ENCODE data around the gene RIMS1. TPM values are rescaled to one million over a fixed set of nuclear protein-coding genes. Genes with fewer than 3 reads are reported as not detected.
"Not testable (repeated sequence)": the region's sequence is repeated elsewhere in the genome, so short reads cannot be mapped to it uniquely, and the experiment has no call there.

Gene RIMS1
- total RNA-seq, 1 donor from 2014 or later, result 24.7 TPM

DNA sequence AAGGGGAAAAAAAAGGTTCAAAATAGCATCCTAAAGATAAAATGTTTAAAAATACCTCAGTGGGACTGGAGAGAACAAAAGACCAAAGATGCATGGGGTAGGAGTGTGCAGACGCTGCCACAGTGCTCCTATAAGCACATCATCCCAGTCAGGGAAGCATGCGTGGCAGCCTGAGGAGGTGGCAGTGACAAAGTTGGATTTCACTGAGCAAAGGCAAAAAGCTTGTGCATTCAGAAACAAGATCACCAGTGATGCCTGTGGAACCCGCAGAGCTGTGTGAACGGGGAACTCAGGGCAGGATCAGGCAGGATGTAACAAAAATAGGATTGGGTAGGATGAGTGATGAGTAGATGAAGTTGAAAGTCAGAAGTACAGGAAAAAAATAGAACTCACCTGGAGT, 116.1 kb downstream of the RIMS1 start:
- TF ChIP-seq, protein P1, sequence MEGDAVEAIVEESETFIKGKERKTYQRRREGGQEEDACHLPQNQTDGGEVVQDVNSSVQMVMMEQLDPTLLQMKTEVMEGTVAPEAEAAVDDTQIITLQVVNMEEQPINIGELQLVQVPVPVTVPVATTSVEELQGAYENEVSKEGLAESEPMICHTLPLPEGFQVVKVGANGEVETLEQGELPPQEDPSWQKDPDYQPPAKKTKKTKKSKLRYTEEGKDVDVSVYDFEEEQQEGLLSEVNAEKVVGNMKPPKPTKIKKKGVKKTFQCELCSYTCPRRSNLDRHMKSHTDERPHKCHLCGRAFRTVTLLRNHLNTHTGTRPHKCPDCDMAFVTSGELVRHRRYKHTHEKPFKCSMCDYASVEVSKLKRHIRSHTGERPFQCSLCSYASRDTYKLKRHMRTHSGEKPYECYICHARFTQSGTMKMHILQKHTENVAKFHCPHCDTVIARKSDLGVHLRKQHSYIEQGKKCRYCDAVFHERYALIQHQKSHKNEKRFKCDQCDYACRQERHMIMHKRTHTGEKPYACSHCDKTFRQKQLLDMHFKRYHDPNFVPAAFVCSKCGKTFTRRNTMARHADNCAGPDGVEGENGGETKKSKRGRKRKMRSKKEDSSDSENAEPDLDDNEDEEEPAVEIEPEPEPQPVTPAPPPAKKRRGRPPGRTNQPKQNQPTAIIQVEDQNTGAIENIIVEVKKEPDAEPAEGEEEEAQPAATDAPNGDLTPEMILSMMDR (IDR thresholded peaks at IDR 0.05), result no peak
- Mint-ChIP-seq H3K27ac (ENCODE audit: unreplicated experiment) (no peak overlapping the region), H3K9me3 (ENCODE audit: unreplicated experiment) (no peaks in the 10 kb centered on the region), H3K36me3 (ENCODE audit: unreplicated experiment) (no peaks in the 10 kb centered on the region), H3K27me3 (ENCODE audit: unreplicated experiment) (peaks cover 31% of the 10 kb centered on the region), H3K4me1 (ENCODE audit: unreplicated experiment) (no peaks in the 10 kb centered on the region), H3K4me3 (ENCODE audit: unreplicated experiment) (no peak overlapping the region)
- DNase-seq (ENCODE audit: extremely low spot score, unreplicated experiment), result no peak

DNA sequence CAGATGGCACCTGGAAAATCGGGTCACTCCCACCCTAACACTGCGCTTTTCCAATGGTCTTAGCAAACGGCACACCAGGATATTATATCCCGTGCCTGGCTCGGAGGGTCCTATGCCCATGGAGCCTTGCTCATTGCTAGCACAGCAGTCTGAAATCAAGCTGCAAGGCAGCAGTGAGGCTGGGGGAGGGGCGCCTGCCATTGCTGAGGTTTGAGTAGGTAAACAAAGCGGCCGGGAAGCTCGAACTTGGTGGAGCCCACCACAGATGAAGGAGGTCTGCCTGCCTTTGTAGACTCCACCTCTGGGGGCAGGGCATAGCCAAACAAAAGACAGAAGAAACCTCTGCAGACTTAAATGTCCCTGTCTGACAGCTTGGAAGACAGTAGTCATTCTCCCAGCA, 120.2 kb downstream of the RIMS1 start:
- DNase-seq (ENCODE audit: extremely low spot score, unreplicated experiment); H3K9me3 Mint-ChIP-seq (ENCODE audit: unreplicated experiment); H3K4me1 Mint-ChIP-seq (ENCODE audit: unreplicated experiment); H3K36me3 Mint-ChIP-seq (ENCODE audit: unreplicated experiment); H3K4me3 Mint-ChIP-seq (ENCODE audit: unreplicated experiment); H3K27ac Mint-ChIP-seq (ENCODE audit: unreplicated experiment): not testable (repeated sequence)
- H3K27me3 Mint-ChIP-seq (ENCODE audit: unreplicated experiment), result peaks cover 13% of the 10 kb centered on the region

DNA sequence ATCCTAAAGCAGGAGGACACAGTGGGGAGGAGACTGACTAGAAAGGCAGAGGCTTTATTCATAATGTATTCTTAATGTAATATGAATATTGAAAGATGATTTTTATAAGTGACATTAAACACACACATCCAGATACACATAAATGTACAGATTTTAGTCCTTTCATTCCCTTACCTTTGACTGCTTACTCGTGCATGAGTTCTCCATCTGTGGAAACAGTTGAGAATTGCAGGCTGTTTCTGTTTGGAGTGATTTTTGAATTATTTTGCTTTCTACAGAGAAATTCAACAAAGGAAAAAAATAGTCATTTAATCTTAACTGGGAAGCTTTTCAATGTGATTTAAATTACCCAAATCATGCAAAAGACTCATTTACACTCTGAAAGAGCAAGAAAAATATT, 136.5 kb downstream of the RIMS1 start:
- no peak for DNase-seq (ENCODE audit: extremely low spot score, unreplicated experiment)
- TF ChIP-seq, protein P1 (IDR thresholded peaks at IDR 0.05), result no peak
- H3K4me1 Mint-ChIP-seq (ENCODE audit: unreplicated experiment), result no peaks in the 10 kb centered on the region
- H3K27me3 Mint-ChIP-seq (ENCODE audit: unreplicated experiment), result peaks cover 35% of the 10 kb centered on the region
- no peak overlapping the region for H3K4me3 Mint-ChIP-seq (ENCODE audit: unreplicated experiment)
- no peaks in the 10 kb centered on the region for H3K9me3 Mint-ChIP-seq (ENCODE audit: unreplicated experiment)
- H3K36me3 Mint-ChIP-seq (ENCODE audit: unreplicated experiment), result no peaks in the 10 kb centered on the region
- H3K27ac Mint-ChIP-seq (ENCODE audit: unreplicated experiment), result no peak overlapping the region

DNA sequence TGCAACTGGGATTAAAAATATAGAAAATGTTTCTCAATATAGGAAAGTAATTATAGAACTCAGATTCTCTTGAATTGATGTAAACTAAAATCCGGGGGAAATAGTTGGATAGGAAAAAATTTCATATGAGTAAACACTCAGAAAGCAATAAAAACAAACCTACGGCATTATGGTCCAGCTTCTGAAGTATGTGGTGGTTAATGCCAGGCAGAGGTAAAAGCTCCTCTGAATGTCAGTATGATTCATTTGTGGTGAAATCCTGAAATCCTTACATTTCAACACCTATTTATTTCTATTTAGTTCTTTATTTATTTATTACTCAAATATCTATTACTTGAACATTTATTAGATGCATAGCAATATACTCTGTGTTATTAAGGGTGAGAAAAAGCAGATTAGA, 145.1 kb downstream of the RIMS1 start:
- DNase-seq (ENCODE audit: extremely low spot score, unreplicated experiment), result no peak
- no peak overlapping the region for H3K4me3 Mint-ChIP-seq (ENCODE audit: unreplicated experiment)
- H3K27ac Mint-ChIP-seq (ENCODE audit: unreplicated experiment), result no peak overlapping the region
- H3K9me3 Mint-ChIP-seq (ENCODE audit: unreplicated experiment), result no peaks in the 10 kb centered on the region
- H3K4me1 Mint-ChIP-seq (ENCODE audit: unreplicated experiment), result peaks cover 4% of the 10 kb centered on the region
- H3K36me3 Mint-ChIP-seq (ENCODE audit: unreplicated experiment), result no peaks in the 10 kb centered on the region
- peaks cover 12% of the 10 kb centered on the region for H3K27me3 Mint-ChIP-seq (ENCODE audit: unreplicated experiment)
- TF ChIP-seq, protein P1 (IDR thresholded peaks at IDR 0.05), result no peak

DNA sequence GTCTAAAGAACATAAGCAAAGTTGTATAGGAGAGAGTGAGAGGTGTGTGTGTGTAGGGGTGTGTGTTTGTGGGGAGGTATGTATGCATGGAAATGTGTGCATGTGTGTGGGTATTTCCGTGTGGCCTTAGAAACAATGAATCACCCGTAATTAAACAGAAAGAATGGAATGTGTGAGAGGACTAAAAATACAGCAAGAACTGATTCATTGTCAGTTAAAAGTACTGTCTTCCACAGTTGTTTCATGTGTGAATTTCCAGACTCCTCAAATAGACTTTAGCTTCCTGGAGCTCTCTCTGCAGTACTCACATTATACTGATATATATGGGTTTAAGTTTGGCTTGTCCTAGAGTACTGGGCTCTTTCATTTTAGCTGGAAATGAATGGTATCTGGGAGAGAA, 145.7 kb downstream of the RIMS1 start:
- Mint-ChIP-seq H3K9me3 (ENCODE audit: unreplicated experiment) (no peaks in the 10 kb centered on the region), H3K27ac (ENCODE audit: unreplicated experiment) (no peak overlapping the region), H3K36me3 (ENCODE audit: unreplicated experiment) (no peaks in the 10 kb centered on the region), H3K27me3 (ENCODE audit: unreplicated experiment) (peaks cover 17% of the 10 kb centered on the region), H3K4me3 (ENCODE audit: unreplicated experiment) (no peak overlapping the region), H3K4me1 (ENCODE audit: unreplicated experiment) (peaks cover 4% of the 10 kb centered on the region)
- DNase-seq (ENCODE audit: extremely low spot score, unreplicated experiment), result no peak
- TF ChIP-seq, protein P1 (IDR thresholded peaks at IDR 0.05), result no peak

DNA sequence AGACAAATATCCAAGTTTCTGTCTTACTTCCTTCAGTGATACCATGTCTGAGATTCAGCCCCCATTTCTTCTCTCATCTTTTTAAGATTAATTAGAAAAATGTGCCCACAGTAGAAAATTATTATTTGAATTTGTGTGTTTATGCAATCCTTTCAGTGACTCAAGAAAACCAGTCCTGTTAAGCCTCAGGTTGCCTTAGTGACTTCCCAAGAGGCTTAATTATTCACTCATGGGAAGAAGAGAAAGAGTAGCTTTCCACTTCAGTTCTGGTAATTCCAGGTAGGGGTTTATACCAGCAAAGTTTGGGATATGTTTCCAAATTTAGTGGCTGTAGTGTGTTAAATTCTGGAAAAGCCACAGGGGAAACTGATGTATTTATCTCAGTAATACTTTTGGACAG, 149.1 kb downstream of the RIMS1 start:
- no peaks in the 10 kb centered on the region for H3K9me3 Mint-ChIP-seq (ENCODE audit: unreplicated experiment)
- H3K4me3 Mint-ChIP-seq (ENCODE audit: unreplicated experiment), result no peak overlapping the region
- TF ChIP-seq, protein P1 (IDR thresholded peaks at IDR 0.05), result no peak
- no peak for DNase-seq (ENCODE audit: extremely low spot score, unreplicated experiment)
- no peaks in the 10 kb centered on the region for H3K36me3 Mint-ChIP-seq (ENCODE audit: unreplicated experiment)
- H3K4me1 Mint-ChIP-seq (ENCODE audit: unreplicated experiment), result peaks cover 4% of the 10 kb centered on the region
- H3K27me3 Mint-ChIP-seq (ENCODE audit: unreplicated experiment), result peaks cover 16% of the 10 kb centered on the region
- no peak overlapping the region for H3K27ac Mint-ChIP-seq (ENCODE audit: unreplicated experiment)

All from osteocyte (in vitro differentiated cells).